Activated T-helper 9 cell treated with anti-CD3 and anti-CD28 coated beads, Interleukin-2, amount 50 U/mL, for 16 hours (primary cell): ENCODE results near the gene HSPA1L.
"Not testable (repeated sequence)": the region's sequence is repeated elsewhere in the genome, so short reads cannot be mapped to it uniquely, and the experiment has no call there.

ENCODE experiments used
- DNase-seq: peaks from one replicate; pipeline ENCODE4 v3.0.0-alpha.2; 2020; ENCODE audit warnings: low read depth

The HSPA1L gene

GRCh38 chr6:31813465-31813849, 1.6 kb downstream of the HSPA1L start:
- no peak for DNase-seq

DNA sequence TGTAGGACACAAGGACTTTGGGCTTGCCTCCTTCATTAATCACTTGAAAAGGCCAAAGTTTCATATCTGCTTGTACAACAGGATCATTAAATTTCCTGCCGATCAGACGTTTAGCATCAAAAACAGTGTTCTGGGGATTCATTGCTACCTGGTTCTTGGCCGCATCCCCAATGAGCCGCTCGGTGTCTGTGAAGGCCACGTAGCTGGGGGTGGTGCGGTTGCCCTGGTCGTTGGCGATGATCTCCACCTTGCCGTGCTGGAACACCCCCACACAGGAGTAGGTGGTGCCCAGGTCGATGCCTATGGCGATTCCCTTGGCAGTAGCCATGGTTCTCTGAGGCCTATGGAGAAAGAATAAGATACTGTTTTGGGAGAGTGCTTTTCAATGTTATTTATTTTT, 3.4 kb downstream of the HSPA1L start:
- no peak for DNase-seq

- not testable (repeated sequence) for DNase-seq
Measured at GRCh38 chr6:31808599-31808998, 6.5 kb downstream of the HSPA1L start.

GRCh38 chr6:31806470-31807272, 8.4 kb downstream of the HSPA1L start, which contains the start of gene LSM2:
TSS of gene LSM2 (minus strand) at chr6:31806966. CDS start at chr6:31806757, 209 bp downstream.
- DNase-seq: peak; percentile 95

- no peak for DNase-seq
Measured at GRCh38 chr6:31805939-31806469, 9.1 kb downstream of the HSPA1L start.

- DNase-seq: not testable (repeated sequence)
Measured at GRCh38 chr6:31801031-31801927, 13.8 kb downstream of the HSPA1L start.

GRCh38 chr6:31799781-31800180, 15.3 kb downstream of the HSPA1L start:
- DNase-seq: no peak

DNA sequence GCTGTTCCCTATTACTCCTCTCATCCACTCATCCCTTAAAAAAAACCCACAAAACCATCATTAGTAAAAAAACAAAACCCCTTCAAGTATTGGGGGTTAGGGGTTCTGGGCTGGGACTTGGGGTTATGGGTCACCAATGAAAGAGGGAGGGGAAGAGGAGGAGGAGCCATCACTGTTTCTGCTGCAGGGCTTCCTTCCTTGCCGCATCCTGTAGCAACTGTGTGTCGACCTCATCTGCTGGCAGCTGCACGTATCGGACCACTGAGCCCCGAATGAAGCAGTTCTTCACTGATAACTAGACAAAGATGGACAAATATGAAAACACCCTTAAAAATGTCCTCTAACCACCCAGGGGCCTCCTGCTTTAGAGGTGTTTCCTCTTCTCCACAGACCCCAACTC, 17.5 kb downstream of the HSPA1L start:
- DNase-seq: no peak

- DNase-seq: no peak
Measured at GRCh38 chr6:31796993-31797385, 18.1 kb downstream of the HSPA1L start.

- peak; percentile 77 for DNase-seq
Measured at GRCh38 chr6:31795616-31796298, 19.3 kb downstream of the HSPA1L start, which contains the start of gene VARS1. TSS of gene VARS1 (minus strand) at chr6:31795752. CDS start at chr6:31795217, 535 bp downstream.

- no peak for DNase-seq
Measured at GRCh38 chr6:31794866-31795615, 20.0 kb downstream of the HSPA1L start.

DNA sequence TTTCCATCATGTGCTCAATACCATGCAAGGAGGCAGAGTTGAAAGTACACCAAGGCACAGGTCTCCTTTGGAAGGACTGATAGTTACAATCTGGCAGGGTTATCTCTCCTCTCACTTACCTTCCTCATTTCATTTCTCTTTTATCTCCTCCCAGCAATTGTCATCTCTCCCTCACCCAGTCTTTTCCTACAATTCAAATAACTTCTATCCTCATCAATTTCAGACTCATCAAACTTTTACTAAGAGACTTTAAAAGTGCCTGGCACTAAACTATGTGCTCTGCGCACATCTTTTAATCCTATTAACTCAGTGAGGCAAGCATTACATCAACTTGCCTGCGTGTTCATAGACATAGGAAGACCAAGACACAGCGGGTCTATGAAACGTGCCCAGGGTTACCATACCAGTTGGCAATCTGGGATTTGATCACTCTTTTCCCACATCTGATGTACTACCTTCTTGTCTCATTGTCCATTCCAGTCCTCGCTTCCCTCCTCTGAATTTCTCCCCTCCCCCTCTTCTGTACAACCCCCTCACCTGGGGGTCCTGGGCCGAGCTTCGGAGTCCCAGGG, 20.7 kb downstream of the HSPA1L start:
- no peak for DNase-seq

DNA sequence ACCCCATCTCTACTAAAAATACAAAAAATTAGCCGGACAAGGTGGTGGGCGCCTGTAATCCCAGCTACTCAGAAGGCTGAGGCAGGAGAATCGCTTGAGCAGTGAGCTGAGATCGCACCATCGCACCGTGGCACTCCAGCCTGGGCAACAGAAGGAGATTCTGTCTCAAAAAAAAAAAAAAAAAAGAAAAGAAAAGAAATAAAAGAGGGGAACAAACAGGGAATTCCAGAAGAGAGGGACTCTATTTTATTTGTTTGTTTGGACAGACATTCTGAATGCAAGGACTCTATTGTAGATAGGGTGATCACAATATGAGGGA, 21.2 kb downstream of the HSPA1L start:
- DNase-seq: not testable (repeated sequence)

DNA sequence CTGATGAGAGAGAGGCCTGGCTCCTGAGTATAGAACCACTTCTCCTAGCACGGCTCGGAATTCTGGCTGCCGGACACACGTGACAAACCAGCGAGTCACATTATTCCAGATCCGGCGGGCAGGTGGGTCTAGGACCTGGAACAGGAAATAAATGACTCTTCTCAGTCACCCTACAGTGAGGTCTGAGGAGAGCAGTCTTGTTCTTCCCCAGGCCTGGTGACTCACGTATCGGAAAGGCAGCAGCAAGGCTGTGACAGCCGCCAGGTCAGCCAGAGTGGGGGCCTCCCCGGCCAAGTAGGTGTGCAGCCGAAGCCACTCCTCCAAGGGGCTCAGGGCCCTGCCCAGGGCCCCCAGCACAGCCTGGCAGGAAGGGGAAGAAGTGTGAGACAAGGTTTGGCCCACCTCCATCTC, 22.3 kb downstream of the HSPA1L start:
- no peak for DNase-seq

- no peak for DNase-seq
Measured at GRCh38 chr6:31792090-31792374, 23.1 kb downstream of the HSPA1L start.

DNA sequence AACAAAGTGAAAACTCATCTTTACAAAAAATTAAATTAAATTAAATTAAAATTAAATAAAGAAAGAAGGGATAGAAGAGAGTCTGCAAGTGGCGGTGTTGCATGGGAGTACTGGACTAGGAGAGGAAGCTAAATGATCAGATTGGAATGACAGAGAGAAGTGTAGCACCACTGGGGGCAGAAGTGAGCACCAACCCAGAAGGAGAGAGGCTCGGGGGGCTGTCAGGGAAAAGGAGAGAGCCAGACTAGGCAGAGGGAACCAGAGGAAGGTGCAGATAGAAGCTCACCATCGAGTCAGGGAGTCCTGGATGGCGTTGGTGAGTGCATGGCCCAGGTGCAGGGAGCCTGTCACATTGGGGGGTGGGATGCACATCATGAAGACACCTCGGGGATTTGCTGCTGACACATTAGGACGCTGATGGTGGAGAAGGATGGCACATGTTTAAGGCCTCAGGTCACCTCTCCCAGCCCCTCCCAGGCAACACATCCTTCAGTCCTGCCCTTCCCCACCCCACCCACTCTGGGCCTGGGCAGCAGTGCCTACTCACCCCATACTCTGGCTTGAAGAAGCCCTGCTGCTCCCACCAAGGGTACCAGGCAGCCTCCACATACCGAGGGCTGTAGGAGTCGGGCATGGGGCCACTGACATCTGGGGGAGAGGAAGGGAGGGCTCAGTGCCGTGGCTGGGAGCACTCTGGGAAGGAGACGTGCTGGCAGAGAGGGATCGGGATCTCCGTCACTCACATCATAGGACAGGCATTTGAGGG, 23.6 kb downstream of the HSPA1L start:
- DNase-seq: no peak

- no peak for DNase-seq
Measured at GRCh38 chr6:31785475-31785874, 29.6 kb downstream of the HSPA1L start.

- no peak for DNase-seq
Measured at GRCh38 chr6:31784098-31784925, 30.8 kb downstream of the HSPA1L start.

GRCh38 chr6:31782126-31782855, 32.8 kb downstream of the HSPA1L start:
- no peak for DNase-seq
